Activated CD8-positive, alpha-beta memory T cell treated with anti-CD3 and anti-CD28 coated beads, Interleukin-2, amount 50 U/mL, for 24 hours (primary cell): ENCODE data around the gene SYCE1.

Experiments used
- DNase-seq: peaks from one replicate; pipeline ENCODE4 v3.0.0-alpha.2; 2020; ENCODE audit errors: extremely low read depth

SYCE1 gene

DNA sequence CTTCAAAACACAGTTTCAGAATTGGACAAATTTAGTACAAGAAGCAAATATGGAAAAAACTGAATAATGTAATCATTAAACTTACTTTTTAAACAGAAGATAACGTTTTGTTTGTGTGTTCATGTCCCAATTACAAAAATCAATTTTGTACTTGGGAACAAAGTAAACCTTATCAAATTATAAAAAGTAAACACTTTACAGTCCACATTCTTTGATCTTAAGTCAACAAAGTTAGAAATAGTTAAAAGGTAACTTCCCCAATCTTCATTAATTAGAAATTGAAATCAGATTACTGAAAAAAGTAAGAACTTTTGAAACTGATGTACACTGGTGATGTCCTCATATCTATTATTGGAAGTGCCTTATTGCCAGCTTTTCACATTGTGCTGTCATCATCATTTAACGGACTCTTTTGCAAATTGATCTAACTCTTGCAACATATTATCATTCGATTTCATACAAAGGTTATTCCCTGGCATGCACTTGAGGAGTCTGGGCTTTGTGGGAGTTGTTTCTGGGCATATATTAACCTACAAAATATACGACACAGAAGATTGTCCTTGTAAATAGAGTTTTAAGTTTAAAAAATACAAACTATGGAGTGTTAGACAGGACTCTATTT lies 53.4 kb downstream of the SYCE1 start:
- no peak for DNase-seq

DNA sequence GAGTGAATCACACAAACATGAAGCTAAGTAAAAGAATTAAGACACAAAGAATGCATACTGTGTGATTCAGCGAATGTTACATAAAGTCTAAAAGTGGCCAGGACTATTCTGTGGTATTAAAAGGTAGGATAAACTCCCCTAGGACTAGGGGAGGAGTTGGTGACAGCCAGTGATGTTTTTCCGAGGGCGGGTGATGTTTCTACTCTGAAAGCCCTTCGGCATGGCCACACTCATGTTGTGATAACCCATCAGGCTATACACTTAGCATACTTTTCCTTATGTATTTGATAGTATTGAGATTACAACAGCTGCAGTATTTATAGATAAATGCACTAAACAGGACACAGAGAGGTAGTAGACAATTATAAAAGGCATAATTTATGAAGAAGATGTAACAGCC lies 54.0 kb downstream of the SYCE1 start:
- DNase-seq: no peak

- DNase-seq: no peak
Observed at GRCh38 chr10:133509700-133510099, 55.7 kb downstream of the SYCE1 start.
